Naive thymus-derived CD8-positive, alpha-beta T cell (primary cell): ENCODE measurements around the gene GPC6. TPM values are rescaled to one million over a fixed set of nuclear protein-coding genes. Genes with fewer than 3 reads are reported as not detected.

Experiments used
- ATAC-seq, 2 donors: fragments of 150-1000 bp; cut with Tn5 transposase in 1 of 2; sonication (Bioruptor Pico), chemical (Tn5 transposase) in 1 of 2; 1 replicate in 1 of 2; 2 replicates in 1 of 2; pipeline ENCODE4 v1.10.0; 2021; ENCODE audit warnings: mild to moderate bottlenecking in 2 of 2, moderate library complexity in 2 of 2
- POLR2A ChIA-PET: fragments of 350-600 bp; sonication (Branson Sonifier 250); formaldehyde crosslinking; loops from one replicate; lab custom pipeline; 2021; ENCODE audit warnings: antibody characterized with exemption; lab: Charles Lee
- DNase-seq, 10 donors: peaks; one replicate each; pipeline versions ENCODE4 v3.0.0 to v3.0.0-alpha.2; 2020 to 2022
- H3K27ac Mint-ChIP-seq, 10 donors: one replicate each; pipeline ENCODE4 v1.8.0; 2020 to 2022; ENCODE audit warnings: mild to moderate bottlenecking in 10 of 10, mixed read lengths in 10 of 10, moderate library complexity in 4 of 10, inconsistent platforms in 1 of 10
- H3K27me3 Mint-ChIP-seq, 5 donors: one replicate each; pipeline ENCODE4 v1.8.0; 2021 to 2022; ENCODE audit warnings: mixed read lengths in 5 of 5
- H3K36me3 Mint-ChIP-seq, 3 donors: one replicate each; pipeline ENCODE4 v1.8.0; 2020 to 2022; ENCODE audit warnings: mixed read lengths in 3 of 3, mild to moderate bottlenecking in 2 of 3, inconsistent platforms in 1 of 3
- H3K4me1 Mint-ChIP-seq, 4 donors: one replicate each; pipeline ENCODE4 v1.8.0; 2021 to 2022; ENCODE audit warnings: mixed read lengths in 4 of 4
- H3K4me3 Mint-ChIP-seq, 10 donors: one replicate each; pipeline ENCODE4 v1.8.0; 2020 to 2022; ENCODE audit warnings: mild to moderate bottlenecking in 10 of 10, mixed read lengths in 10 of 10, moderate library complexity in 6 of 10, inconsistent platforms in 1 of 10
- H3K9me3 Mint-ChIP-seq, 9 donors: one replicate each; pipeline ENCODE4 v1.8.0; 2020 to 2022; ENCODE audit warnings: mixed read lengths in 9 of 9, mild to moderate bottlenecking in 3 of 9, inconsistent platforms in 1 of 9, moderate library complexity in 1 of 9
- polyA plus RNA-seq, 3 donors: library from polyadenylated mRNA; unstranded; fragments of 300-500 nt; fragmentation: Illumina TruSeq; gene quantifications; one replicate each; pipeline ENCODE4 v1.2.3, GENCODE V29; 2021
- total RNA-seq, 8 experiments: library from RNA in 2 of 8; stranded (reverse) in 2 of 8; gene quantifications; one replicate each; pipeline ENCODE4 v1.2.3 and lab custom pipeline; 2021 to 2026

The GPC6 gene
- total and polyA plus RNA-seq, 5 experiments from 2014 or later: not detected

DNA sequence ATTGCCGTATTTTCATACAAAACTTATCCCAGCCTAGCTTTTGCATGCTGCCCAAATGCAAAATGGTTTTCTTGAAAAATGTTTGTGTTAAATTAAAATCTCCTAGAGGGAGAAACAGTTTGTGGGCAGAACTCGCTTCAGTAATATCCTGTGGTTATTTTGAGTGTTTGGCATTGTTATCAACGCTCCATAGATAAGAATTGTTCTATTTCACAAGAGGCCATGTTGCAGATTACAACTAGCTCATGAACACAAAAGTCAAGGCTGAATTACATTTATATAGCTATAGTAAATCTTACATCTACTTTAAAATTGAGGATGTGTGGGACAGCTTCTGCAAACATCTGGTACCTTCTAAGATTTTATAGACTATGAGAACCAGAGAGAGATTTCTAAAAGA lies 805.0 kb downstream of the GPC6 start:
- no peaks in the 10 kb centered on the region for H3K4me1 Mint-ChIP-seq
- H3K4me3 Mint-ChIP-seq: no peak overlapping the region
- peaks cover 0 to 10% (median 3%) of the 10 kb centered on the region in 5 donors for H3K27me3 Mint-ChIP-seq
- no peaks in the 10 kb centered on the region for H3K36me3 Mint-ChIP-seq
- POLR2A ChIA-PET: no interaction called here
- no peak for ATAC-seq
- peaks cover 0 to 2% (median 0%) of the 10 kb centered on the region in 9 donors for H3K9me3 Mint-ChIP-seq
- DNase-seq: no peak
- peak overlapping the region in 1 of 10 donors; percentile 7 for H3K27ac Mint-ChIP-seq

DNA sequence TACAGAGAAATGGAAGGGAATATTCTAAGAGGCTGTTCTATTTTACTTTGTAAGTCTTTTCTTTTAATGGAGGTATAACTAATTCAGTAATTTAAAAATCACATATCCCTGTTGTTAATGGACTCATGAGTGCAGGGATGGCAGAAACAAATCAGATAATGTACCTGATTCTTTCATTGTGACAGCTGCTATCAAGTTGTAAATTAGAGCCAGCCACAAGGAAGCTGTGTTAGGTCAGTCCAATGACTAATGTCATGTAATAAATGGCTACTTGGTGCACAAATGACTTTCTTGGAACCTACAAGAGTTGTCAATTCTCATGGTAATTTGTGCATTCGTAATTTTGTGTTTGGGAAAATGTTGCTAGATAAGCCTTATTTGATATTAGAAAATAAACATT lies 806.5 kb downstream of the GPC6 start:
- no peaks in the 10 kb centered on the region for H3K4me1 Mint-ChIP-seq
- no peak overlapping the region for H3K27ac Mint-ChIP-seq
- ATAC-seq (no peak), DNase-seq (no peak)
- POLR2A ChIA-PET: no interaction called here
- H3K27me3 Mint-ChIP-seq: peaks cover 0 to 10% (median 3%) of the 10 kb centered on the region in 5 donors
- no peak overlapping the region for H3K4me3 Mint-ChIP-seq
- no peaks in the 10 kb centered on the region for H3K36me3 Mint-ChIP-seq
- H3K9me3 Mint-ChIP-seq: peaks cover 0 to 2% (median 0%) of the 10 kb centered on the region in 9 donors

DNA sequence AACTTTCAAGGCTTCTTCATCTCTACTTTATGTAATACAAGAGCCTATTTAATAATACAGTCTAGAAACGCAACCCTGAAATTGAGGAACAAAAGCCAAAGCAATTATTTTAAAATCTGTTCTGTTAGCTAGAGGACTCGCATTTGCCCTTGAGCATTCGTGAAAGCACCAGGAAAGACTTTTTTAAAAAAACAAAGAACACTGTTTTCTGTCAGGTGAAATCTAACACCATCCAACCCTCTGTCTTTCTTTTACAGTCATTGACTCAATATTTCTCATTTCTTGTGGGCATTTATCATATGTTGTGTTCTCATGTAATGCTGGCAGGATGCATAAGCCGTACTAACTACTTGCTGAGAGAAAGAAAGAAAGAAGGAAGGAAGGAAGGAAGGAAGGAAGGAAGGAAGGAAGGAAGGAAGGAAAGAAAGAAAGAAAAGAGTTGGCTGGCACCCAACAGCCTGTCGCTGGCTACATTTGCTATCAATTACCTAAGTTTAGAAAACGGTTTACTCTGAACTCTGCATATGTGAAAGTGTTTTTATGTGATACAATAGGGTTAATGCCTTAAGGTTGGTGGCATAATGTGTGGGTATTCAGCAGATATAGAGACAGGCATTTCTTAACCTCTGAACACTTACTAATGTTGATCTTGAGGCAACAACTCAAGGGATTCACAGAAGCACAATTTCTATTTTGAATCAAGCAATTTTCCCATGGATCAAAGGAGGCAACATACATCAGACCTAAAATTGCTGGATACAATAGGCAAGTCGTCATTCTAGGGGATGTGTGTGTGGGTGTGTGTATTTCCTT lies 807.4 kb downstream of the GPC6 start:
- Mint-ChIP-seq H3K27ac (no peak overlapping the region), H3K9me3 (peaks cover 0 to 2% (median 0%) of the 10 kb centered on the region in 9 donors), H3K4me3 (no peak overlapping the region), H3K36me3 (no peaks in the 10 kb centered on the region), H3K27me3 (peaks cover 0 to 10% (median 4%) of the 10 kb centered on the region in 5 donors), H3K4me1 (peaks cover 0 to under 1% (median 0%) of the 10 kb centered on the region in 4 donors)
- ATAC-seq (no peak), DNase-seq (no peak)
- POLR2A ChIA-PET: no interaction called here

DNA sequence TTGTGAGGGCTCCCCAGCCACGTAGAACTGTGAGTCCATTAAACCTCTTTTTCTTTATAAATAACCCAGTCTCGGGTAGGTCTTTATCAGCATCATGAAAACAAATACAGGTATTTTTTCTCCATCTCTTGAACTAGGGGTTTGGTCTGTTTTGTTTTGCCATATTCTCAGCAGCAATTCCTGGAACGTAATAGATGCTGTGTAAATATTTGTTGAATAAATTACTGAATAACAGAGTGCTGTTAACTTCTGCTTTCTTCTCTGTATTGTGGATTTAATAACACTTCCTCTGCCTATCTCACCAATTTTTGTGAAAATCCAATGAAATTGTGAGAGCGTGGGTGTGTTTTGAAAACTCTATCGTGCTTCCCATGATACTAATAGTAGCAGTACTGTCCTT lies 823.4 kb downstream of the GPC6 start:
- ATAC-seq: no peak
- no peaks in the 10 kb centered on the region for H3K36me3 Mint-ChIP-seq
- H3K4me1 Mint-ChIP-seq: peaks cover 0 to 5% (median 0%) of the 10 kb centered on the region in 4 donors
- POLR2A ChIA-PET: no interaction called here
- peaks cover 0 to 8% (median 0%) of the 10 kb centered on the region in 9 donors for H3K9me3 Mint-ChIP-seq
- H3K27me3 Mint-ChIP-seq: peaks cover 5 to 60% (median 8%) of the 10 kb centered on the region in 5 donors
- DNase-seq: no peak
- no peak overlapping the region for H3K27ac Mint-ChIP-seq
- H3K4me3 Mint-ChIP-seq: no peak overlapping the region

- POLR2A ChIA-PET: no interaction called here
- Mint-ChIP-seq H3K27me3 (peaks cover 5 to 61% (median 8%) of the 10 kb centered on the region in 5 donors), H3K36me3 (no peaks in the 10 kb centered on the region), H3K27ac (no peak overlapping the region), H3K4me1 (peaks cover 0 to 5% (median 0%) of the 10 kb centered on the region in 4 donors), H3K9me3 (peaks cover 0 to 8% (median 0%) of the 10 kb centered on the region in 9 donors), H3K4me3 (no peak overlapping the region)
- no peak for DNase-seq
- ATAC-seq: no peak
Observed at GRCh38 chr13:94050686-94051085, 824.1 kb downstream of the GPC6 start.

DNA sequence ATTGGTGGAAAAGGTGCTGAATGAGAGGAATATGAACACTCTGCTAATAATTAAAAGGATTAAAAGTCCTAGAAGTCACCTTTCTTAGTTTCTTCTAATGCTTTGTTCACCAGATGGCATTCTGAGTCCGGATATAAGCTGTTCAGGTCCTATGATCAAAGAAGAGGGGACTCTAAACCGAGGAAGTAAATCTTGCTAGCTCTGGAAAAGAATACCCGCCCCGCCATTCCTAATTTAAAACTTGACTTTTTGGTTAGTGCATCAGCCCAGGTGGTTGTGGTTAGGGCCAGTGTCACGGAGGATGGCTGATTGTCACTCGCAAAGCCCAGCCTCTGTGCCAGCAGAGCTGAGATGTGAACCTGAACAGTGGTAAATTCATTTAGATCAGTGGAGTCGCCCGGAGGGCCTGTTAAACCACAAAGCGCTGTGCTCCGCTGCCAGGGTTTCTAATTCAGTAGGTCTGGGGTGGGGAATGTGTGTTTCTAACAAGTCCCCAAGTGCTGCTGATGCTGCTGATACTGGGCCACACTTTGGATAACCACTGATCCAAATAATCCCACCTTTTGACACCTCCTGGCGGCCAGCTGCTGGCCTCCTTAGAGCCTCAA lies 827.5 kb downstream of the GPC6 start:
- DNase-seq (no peak), ATAC-seq (no peak)
- POLR2A ChIA-PET: no interaction called here
- Mint-ChIP-seq H3K9me3 (peaks cover 0 to 8% (median 0%) of the 10 kb centered on the region in 9 donors), H3K27me3 (peaks cover 5 to 44% (median 8%) of the 10 kb centered on the region in 5 donors), H3K27ac (no peak overlapping the region), H3K36me3 (no peaks in the 10 kb centered on the region), H3K4me3 (no peak overlapping the region), H3K4me1 (peaks cover 0 to 5% (median 0%) of the 10 kb centered on the region in 4 donors)

DNA sequence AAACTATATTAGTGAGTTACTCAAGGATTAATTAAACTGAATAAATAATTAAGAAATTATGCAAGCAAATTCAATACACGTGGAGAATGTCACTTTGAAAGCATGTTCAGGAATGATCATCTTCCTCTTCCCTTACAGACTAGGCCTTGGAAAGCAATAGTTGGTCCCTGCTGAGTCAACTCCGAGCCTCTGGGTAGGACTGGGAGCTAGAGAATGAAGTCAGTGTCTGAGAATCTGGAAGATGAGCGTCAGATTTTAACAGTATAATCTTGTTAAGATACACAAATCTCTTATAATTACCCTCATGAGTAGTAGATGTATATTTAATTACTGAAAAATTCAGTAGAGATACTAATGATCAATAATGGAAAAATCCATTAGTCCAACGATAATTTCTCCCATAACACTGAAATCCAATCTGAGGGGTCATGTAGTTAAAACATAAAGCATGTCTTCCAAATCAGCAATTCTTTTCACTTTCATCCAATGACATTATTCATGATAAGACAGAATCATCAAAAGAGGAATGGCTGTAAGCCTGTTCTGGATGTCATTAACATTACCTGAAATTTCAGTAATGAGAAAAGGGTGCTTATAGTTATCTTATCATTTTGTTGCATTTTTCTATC lies 829.9 kb downstream of the GPC6 start:
- no peak overlapping the region for H3K4me3 Mint-ChIP-seq
- no peaks in the 10 kb centered on the region for H3K9me3 Mint-ChIP-seq
- H3K4me1 Mint-ChIP-seq: peaks cover 0 to 5% (median 0%) of the 10 kb centered on the region in 4 donors
- H3K27ac Mint-ChIP-seq: no peak overlapping the region
- H3K27me3 Mint-ChIP-seq: peaks cover 4 to 30% (median 8%) of the 10 kb centered on the region in 5 donors
- POLR2A ChIA-PET: no interaction called here
- no peaks in the 10 kb centered on the region for H3K36me3 Mint-ChIP-seq
- DNase-seq (no peak), ATAC-seq (no peak)

DNA sequence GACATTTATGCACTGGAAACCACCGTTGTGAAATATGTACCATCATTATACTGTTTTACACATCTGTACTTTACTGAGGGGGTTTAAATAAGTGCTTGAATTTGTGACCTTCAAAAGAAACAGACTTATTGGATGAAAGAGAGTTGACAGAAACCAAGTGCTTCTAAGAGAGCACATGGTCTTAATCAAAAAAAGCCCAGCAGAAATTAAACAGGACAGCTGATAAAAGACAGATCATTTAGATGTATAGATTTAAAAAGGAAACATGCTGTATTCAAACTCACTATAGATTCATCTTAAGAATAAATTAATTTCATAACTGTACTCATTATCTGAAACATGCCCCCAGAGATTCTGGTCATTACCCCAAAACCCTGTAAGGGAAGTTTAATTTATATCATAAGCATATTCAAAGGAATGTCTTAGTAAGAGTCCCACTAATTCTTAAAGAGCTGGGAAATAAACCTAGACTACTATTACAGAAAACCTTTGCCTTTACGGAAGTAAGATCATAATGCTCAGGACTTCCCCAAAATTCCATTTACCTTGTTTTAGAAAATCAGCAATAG lies 831.1 kb downstream of the GPC6 start:
- peaks cover 0 to 19% (median 3%) of the 10 kb centered on the region in 5 donors for H3K27me3 Mint-ChIP-seq
- POLR2A ChIA-PET: no interaction called here
- no peak overlapping the region for H3K4me3 Mint-ChIP-seq
- ATAC-seq (no peak), DNase-seq (no peak)
- H3K9me3 Mint-ChIP-seq: no peaks in the 10 kb centered on the region
- no peaks in the 10 kb centered on the region for H3K36me3 Mint-ChIP-seq
- peaks cover 0 to 5% (median 0%) of the 10 kb centered on the region in 4 donors for H3K4me1 Mint-ChIP-seq
- no peak overlapping the region for H3K27ac Mint-ChIP-seq

GRCh38 chr13:94058821-94059360 lies 832.3 kb downstream of the GPC6 start:
- POLR2A ChIA-PET: no interaction called here
- ATAC-seq (no peak), DNase-seq (no peak)
- Mint-ChIP-seq H3K4me3 (no peak overlapping the region), H3K4me1 (peaks cover 0 to 5% (median 0%) of the 10 kb centered on the region in 4 donors), H3K27me3 (peaks cover 0 to 12% (median 0%) of the 10 kb centered on the region in 5 donors), H3K27ac (no peak overlapping the region), H3K9me3 (no peaks in the 10 kb centered on the region), H3K36me3 (no peaks in the 10 kb centered on the region)

GRCh38 chr13:94061301-94061700 lies 834.7 kb downstream of the GPC6 start:
- H3K9me3 Mint-ChIP-seq: no peaks in the 10 kb centered on the region

GRCh38 chr13:94063096-94063495 lies 836.5 kb downstream of the GPC6 start:
- DNase-seq: no peak
- H3K4me1 Mint-ChIP-seq: no peaks in the 10 kb centered on the region
- ATAC-seq: no peak
- no peaks in the 10 kb centered on the region for H3K36me3 Mint-ChIP-seq
- H3K9me3 Mint-ChIP-seq: peaks cover 0 to 2% (median 0%) of the 10 kb centered on the region in 9 donors
- no peak overlapping the region for H3K4me3 Mint-ChIP-seq
- no peak overlapping the region for H3K27ac Mint-ChIP-seq
- H3K27me3 Mint-ChIP-seq: no peaks in the 10 kb centered on the region
- POLR2A ChIA-PET: no interaction called here

More at GRCh38 chr13:94061301-94061700, 834.7 kb downstream of the GPC6 start:
- POLR2A ChIA-PET: no interaction called here
- Mint-ChIP-seq H3K4me1 (no peaks in the 10 kb centered on the region), H3K27ac (no peak overlapping the region), H3K4me3 (no peak overlapping the region), H3K36me3 (no peaks in the 10 kb centered on the region), H3K27me3 (no peaks in the 10 kb centered on the region)
- ATAC-seq (no peak), DNase-seq (no peak)

DNA sequence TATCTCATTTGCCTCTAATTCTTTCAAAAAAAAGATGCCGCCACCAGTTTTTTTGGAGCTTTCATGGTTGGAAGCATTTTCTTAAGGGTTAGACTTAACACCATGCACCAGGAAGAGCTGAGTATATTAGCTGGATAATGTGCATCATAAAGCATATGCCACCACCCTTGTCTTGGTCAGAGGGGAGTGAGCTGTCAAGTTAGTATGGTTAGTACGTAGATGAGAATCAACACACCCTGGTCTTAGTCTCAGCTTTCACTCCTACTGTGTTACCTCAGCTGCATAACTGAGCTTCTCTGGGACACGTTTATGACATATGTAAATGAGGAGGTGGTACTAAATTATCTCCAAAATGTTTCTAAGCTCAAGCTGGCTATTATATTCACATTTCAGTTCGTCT lies 837.2 kb downstream of the GPC6 start:
- ATAC-seq (no peak), DNase-seq (no peak)
- POLR2A ChIA-PET: no interaction called here
- no peaks in the 10 kb centered on the region for H3K36me3 Mint-ChIP-seq
- H3K4me3 Mint-ChIP-seq: no peak overlapping the region
- peaks cover 0 to 2% (median 0%) of the 10 kb centered on the region in 9 donors for H3K9me3 Mint-ChIP-seq
- H3K27ac Mint-ChIP-seq: no peak overlapping the region
- no peaks in the 10 kb centered on the region for H3K27me3 Mint-ChIP-seq
- no peaks in the 10 kb centered on the region for H3K4me1 Mint-ChIP-seq
